Liver (tissue), 9 donors: ENCODE results near the gene SLC9A2. TPM values are rescaled to one million over a fixed set of nuclear protein-coding genes. Genes with fewer than 3 reads are reported as not detected.

Source experiments
- DNase-seq: peaks from one replicate; pipeline ENCODE4 v3.0.0-alpha.2; 2017; ENCODE audit warnings: low spot score
- H3K27ac ChIP-seq, 2 donors: one replicate each; pipeline ENCODE4 v1.7.0; 2013; ENCODE audit warnings: inconsistent platforms in 2 of 2, low read length in 2 of 2, control low read depth in 1 of 2, low read depth in 1 of 2, mild to moderate bottlenecking in 1 of 2
- H3K27me3 ChIP-seq, 4 donors: one replicate each; pipeline versions ENCODE4 v1.6.1 to v1.7.0; 2013; ENCODE audit warnings: low read length in 3 of 4, inconsistent platforms in 1 of 4, mild to moderate bottlenecking in 1 of 4, moderate library complexity in 1 of 4; ENCODE audit not compliant: control insufficient read depth in 4 of 4, insufficient read depth in 4 of 4
- H3K36me3 ChIP-seq, 4 donors: one replicate each; pipeline versions ENCODE4 v1.6.1 to v1.7.0; 2013; ENCODE audit warnings: low read length in 3 of 4, mild to moderate bottlenecking in 3 of 4, low read depth in 1 of 4, moderate library complexity in 1 of 4; ENCODE audit not compliant: control insufficient read depth in 4 of 4, insufficient read depth in 3 of 4
- H3K4me1 ChIP-seq, 4 donors: one replicate each; pipeline versions ENCODE4 v1.6.1 to v1.7.0; 2013; ENCODE audit warnings: low read length in 3 of 4, mild to moderate bottlenecking in 3 of 4, moderate library complexity in 1 of 4; ENCODE audit not compliant: control insufficient read depth in 4 of 4, insufficient read depth in 4 of 4
- H3K4me3 ChIP-seq, 3 donors: one replicate each; pipeline versions ENCODE4 v1.6.1 to v1.7.0; 2013; ENCODE audit warnings: low read length in 3 of 3, control low read depth in 1 of 3, low read depth in 1 of 3, mild to moderate bottlenecking in 1 of 3
- H3K9ac ChIP-seq, 2 donors: one replicate each; pipeline ENCODE4 v1.7.0; 2013; ENCODE audit warnings: low read length in 2 of 2, mild to moderate bottlenecking in 2 of 2, moderate library complexity in 2 of 2, control low read depth in 1 of 2, low read depth in 1 of 2
- H3K9me3 ChIP-seq, 4 donors: one replicate each; pipeline versions ENCODE4 v1.6.1 to v1.7.0; 2013; ENCODE audit warnings: low read length in 3 of 4; ENCODE audit not compliant: control insufficient read depth in 4 of 4
- EGR1 ChIP-seq, 2 donors: IDR thresholded peaks; 2 replicates each; pipeline ENCODE4 v1.6.1; 2016 to 2018; ENCODE audit warnings: antibody characterized with exemption in 2 of 2, low read depth in 2 of 2
- FOXA1 ChIP-seq: IDR thresholded peaks from 2 replicates; pipeline ENCODE4 v1.6.1; 2016; ENCODE audit warnings: antibody characterized with exemption
- FOXA2 ChIP-seq: IDR thresholded peaks from 2 replicates; pipeline ENCODE4 v1.6.1; 2016; ENCODE audit warnings: antibody characterized with exemption
- HNF4A ChIP-seq, 2 donors: conservative IDR thresholded peaks; 2 replicates each; pipeline ENCODE4 v1.6.1; 2016; ENCODE audit warnings: antibody characterized with exemption in 2 of 2, mild to moderate bottlenecking in 2 of 2
- JUND ChIP-seq, 2 donors: IDR thresholded peaks; 2 replicates each; pipeline ENCODE4 v1.6.1; 2016; ENCODE audit warnings: antibody characterized with exemption in 2 of 2
- NR2F2 ChIP-seq: IDR thresholded peaks from 2 replicates; pipeline ENCODE4 v1.6.1; 2016; ENCODE audit warnings: antibody characterized with exemption
- RAD21 ChIP-seq, 2 donors: IDR thresholded peaks; 2 replicates each; pipeline ENCODE4 v1.6.1; 2016; ENCODE audit warnings: antibody characterized with exemption in 2 of 2, mild to moderate bottlenecking in 2 of 2
- RXRA ChIP-seq, 2 donors: IDR thresholded peaks; 2 replicates each; pipeline ENCODE4 v1.6.1; 2017 to 2018; ENCODE audit warnings: antibody characterized with exemption in 2 of 2, mild to moderate bottlenecking in 1 of 2
- SP1 ChIP-seq: IDR thresholded peaks from 2 replicates; pipeline ENCODE4 v1.6.1; 2018; ENCODE audit warnings: antibody characterized with exemption, mild to moderate bottlenecking
- TAF1 ChIP-seq: conservative IDR thresholded peaks from 2 replicates; pipeline ENCODE4 v1.6.1; 2016; ENCODE audit warnings: antibody characterized with exemption, mild to moderate bottlenecking
- ZBTB33 ChIP-seq: IDR thresholded peaks from 2 replicates; pipeline ENCODE4 v1.6.1; 2016; ENCODE audit warnings: antibody characterized with exemption
- WGBS: extraction: QIAGEN DNeasy Blood & Tissue Kit; methylation state at CpG from one replicate; pipeline ENCODE4 v1.1.7; 2013; 5-methylcytosine and 5-hydroxymethylcytosine counted together
- polyA plus RNA-seq, 2 donors: library from polyadenylated mRNA; stranded (reverse) in 1 of 2; unstranded in 1 of 2; fragments of 200-250 nt in 1 of 2; fragments of >200 nt in 1 of 2; fragmentation: Nextera tagmentation in 1 of 2; extraction: Ambion mirVana in 1 of 2; gene quantifications; one replicate each; pipeline versions ENCODE4 v1.2.1 to v1.2.3, GENCODE V29; 2013 to 2015
- total RNA-seq, 2 donors: library from RNA; depleted of rRNA; stranded (reverse); fragments of >200 nt; gene quantifications; one replicate each; pipeline ENCODE4 v1.2.3, GENCODE V29; 2014
- TF ChIP-seq, protein P1 (sequence below): IDR thresholded peaks from 2 replicates; pipeline ENCODE4 v1.6.1; 2016; ENCODE audit warnings: antibody characterized with exemption
- TF ChIP-seq, protein P2 (sequence below): fragments of 150-350 bp; IDR thresholded peaks from 2 replicates; pipeline ENCODE4 v1.5.1; 2017; ENCODE audit warnings: improper control_type of control experiment, low read depth, low read length; ENCODE audit not compliant: missing input control
- TF ChIP-seq, protein P3 (sequence below): IDR thresholded peaks from 2 replicates; pipeline ENCODE4 v1.6.1; 2016; ENCODE audit warnings: antibody characterized with exemption, mild to moderate bottlenecking
- donor health status: healthy.
- donor health status: healthy.
- donor health status: healthy.
- donor health status: healthy.
- donor health status: healthy.

Gene SLC9A2
- total and polyA plus RNA-seq, 4 donors = under 0.01 to 0.05 (median 0.01) TPM; not detected in 1

DNA sequence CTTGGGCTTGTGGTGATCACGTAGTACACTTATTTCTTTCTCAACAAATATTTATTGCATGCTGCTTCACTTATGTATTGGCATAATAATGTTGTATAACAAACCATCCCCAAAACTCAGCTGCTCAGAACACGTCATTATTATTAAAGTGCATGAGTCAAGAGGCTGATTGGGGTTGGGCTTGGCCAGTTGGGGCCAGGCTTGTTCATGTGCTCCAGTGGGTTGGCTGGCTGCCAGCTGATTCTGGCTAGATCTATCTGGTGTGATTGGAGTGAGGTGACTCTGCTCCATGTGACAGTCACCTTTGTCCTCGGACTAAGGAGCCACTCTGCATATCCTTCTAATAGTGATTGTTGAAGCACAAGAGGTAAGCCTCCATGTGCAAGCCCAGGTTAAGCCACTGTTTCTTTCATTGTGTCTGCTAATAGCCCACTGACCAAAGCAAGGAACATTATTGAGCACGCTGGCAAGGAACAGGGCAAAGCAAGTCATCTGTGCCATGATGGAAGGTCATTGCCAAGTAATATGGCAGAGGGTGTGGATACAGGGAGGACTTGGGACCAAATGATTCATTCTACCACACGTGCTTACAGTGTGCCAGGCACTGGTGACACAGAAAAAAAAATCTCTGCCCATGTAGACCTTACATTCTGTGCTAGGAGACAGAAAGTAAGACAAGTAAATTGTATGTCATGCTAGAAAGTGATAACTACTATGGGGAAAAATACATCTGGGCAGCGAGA, 79.2 kb downstream of the SLC9A2 start:
- WGBS = 87% methylated on average over 6 of the region's 6 CpGs
- DNase-seq = no peak
- H3K27ac ChIP-seq = no peak overlapping the region
- H3K36me3 ChIP-seq = no peaks in the 10 kb centered on the region
- no peaks in the 10 kb centered on the region for H3K4me1 ChIP-seq
- H3K4me3 ChIP-seq = no peak overlapping the region
- TF ChIP-seq TAF1 (no peak), RXRA (IDR thresholded peaks at IDR 0.05) (no peak), SP1 (no peak), EGR1 (IDR thresholded peaks at IDR 0.05; ENCODE audit: low read depth in 2 of 2) (no peak), NR2F2 (no peak), HNF4A (conservative IDR thresholded peaks at IDR 0.05) (no peak)
- TF ChIP-seq, protein P1, sequence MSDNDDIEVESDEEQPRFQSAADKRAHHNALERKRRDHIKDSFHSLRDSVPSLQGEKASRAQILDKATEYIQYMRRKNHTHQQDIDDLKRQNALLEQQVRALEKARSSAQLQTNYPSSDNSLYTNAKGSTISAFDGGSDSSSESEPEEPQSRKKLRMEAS = no peak
- no peaks in the 10 kb centered on the region for H3K27me3 ChIP-seq
- no peaks in the 10 kb centered on the region for H3K9me3 ChIP-seq
- H3K9ac ChIP-seq = no peak overlapping the region

- Histone ChIP-seq H3K9me3 (no peaks in the 10 kb centered on the region), H3K27ac (no peak overlapping the region), H3K4me1 (no peaks in the 10 kb centered on the region), H3K9ac (no peak overlapping the region), H3K27me3 (no peaks in the 10 kb centered on the region), H3K4me3 (no peak overlapping the region), H3K36me3 (no peaks in the 10 kb centered on the region)
- DNase-seq = no peak
- TF ChIP-seq RXRA (IDR thresholded peaks at IDR 0.05) = no peak
- TF ChIP-seq RAD21 (IDR thresholded peaks at IDR 0.05) = no peak
- TF ChIP-seq, protein P2, sequence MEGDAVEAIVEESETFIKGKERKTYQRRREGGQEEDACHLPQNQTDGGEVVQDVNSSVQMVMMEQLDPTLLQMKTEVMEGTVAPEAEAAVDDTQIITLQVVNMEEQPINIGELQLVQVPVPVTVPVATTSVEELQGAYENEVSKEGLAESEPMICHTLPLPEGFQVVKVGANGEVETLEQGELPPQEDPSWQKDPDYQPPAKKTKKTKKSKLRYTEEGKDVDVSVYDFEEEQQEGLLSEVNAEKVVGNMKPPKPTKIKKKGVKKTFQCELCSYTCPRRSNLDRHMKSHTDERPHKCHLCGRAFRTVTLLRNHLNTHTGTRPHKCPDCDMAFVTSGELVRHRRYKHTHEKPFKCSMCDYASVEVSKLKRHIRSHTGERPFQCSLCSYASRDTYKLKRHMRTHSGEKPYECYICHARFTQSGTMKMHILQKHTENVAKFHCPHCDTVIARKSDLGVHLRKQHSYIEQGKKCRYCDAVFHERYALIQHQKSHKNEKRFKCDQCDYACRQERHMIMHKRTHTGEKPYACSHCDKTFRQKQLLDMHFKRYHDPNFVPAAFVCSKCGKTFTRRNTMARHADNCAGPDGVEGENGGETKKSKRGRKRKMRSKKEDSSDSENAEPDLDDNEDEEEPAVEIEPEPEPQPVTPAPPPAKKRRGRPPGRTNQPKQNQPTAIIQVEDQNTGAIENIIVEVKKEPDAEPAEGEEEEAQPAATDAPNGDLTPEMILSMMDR = no peak
- no peak for TF ChIP-seq JUND (IDR thresholded peaks at IDR 0.05)
- TF ChIP-seq, protein P3, sequence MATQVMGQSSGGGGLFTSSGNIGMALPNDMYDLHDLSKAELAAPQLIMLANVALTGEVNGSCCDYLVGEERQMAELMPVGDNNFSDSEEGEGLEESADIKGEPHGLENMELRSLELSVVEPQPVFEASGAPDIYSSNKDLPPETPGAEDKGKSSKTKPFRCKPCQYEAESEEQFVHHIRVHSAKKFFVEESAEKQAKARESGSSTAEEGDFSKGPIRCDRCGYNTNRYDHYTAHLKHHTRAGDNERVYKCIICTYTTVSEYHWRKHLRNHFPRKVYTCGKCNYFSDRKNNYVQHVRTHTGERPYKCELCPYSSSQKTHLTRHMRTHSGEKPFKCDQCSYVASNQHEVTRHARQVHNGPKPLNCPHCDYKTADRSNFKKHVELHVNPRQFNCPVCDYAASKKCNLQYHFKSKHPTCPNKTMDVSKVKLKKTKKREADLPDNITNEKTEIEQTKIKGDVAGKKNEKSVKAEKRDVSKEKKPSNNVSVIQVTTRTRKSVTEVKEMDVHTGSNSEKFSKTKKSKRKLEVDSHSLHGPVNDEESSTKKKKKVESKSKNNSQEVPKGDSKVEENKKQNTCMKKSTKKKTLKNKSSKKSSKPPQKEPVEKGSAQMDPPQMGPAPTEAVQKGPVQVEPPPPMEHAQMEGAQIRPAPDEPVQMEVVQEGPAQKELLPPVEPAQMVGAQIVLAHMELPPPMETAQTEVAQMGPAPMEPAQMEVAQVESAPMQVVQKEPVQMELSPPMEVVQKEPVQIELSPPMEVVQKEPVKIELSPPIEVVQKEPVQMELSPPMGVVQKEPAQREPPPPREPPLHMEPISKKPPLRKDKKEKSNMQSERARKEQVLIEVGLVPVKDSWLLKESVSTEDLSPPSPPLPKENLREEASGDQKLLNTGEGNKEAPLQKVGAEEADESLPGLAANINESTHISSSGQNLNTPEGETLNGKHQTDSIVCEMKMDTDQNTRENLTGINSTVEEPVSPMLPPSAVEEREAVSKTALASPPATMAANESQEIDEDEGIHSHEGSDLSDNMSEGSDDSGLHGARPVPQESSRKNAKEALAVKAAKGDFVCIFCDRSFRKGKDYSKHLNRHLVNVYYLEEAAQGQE = no peak
- no peak for TF ChIP-seq NR2F2
- TF ChIP-seq FOXA2 = no peak
- TF ChIP-seq ZBTB33 = no peak
- no peak for TF ChIP-seq FOXA1
- WGBS = 90% methylated on average over 2 of the region's 2 CpGs
Measured at GRCh38 chr2:102703305-102703704, 84.0 kb downstream of the SLC9A2 start.
